ENCODE data around the gene PBX1.

PBX1 gene

DNA sequence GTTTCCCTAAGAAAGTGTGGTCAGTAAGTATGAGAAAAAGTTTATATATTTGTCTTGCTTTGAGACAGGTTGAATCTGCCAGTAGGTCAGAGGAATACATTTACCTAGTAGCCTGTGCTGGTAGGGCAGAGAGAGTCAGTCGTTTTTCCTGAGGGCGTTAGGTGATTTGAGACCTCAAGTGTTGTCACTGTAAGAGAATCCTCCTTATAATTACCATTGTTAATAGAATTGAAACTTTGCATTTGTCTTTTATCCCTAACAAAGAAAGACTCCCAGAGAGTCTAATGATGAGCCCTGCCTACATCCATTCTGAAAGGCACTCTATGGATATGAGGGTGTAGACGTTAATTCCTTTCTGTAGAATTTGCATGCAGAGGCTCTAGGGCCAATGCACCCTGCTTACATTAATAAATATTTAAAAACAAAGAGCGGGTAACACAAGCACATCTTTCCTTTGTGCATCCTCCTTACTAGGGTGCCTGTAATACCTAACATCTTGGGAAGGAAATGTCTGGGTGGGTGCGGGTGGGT lies 16.4 kb downstream of the PBX1 start:
- DNase-seq (ENCODE audit: extremely low read depth, low read depth): no peak
- TF ChIP-seq, protein P1, sequence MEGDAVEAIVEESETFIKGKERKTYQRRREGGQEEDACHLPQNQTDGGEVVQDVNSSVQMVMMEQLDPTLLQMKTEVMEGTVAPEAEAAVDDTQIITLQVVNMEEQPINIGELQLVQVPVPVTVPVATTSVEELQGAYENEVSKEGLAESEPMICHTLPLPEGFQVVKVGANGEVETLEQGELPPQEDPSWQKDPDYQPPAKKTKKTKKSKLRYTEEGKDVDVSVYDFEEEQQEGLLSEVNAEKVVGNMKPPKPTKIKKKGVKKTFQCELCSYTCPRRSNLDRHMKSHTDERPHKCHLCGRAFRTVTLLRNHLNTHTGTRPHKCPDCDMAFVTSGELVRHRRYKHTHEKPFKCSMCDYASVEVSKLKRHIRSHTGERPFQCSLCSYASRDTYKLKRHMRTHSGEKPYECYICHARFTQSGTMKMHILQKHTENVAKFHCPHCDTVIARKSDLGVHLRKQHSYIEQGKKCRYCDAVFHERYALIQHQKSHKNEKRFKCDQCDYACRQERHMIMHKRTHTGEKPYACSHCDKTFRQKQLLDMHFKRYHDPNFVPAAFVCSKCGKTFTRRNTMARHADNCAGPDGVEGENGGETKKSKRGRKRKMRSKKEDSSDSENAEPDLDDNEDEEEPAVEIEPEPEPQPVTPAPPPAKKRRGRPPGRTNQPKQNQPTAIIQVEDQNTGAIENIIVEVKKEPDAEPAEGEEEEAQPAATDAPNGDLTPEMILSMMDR (IDR thresholded peaks at IDR 0.05; ENCODE audit: low read depth, low read length, missing control alignments): no peak
- peak overlapping the region; percentile 37 for H3K4me3 ChIP-seq (replicated peaks; ENCODE audit: low read depth, low read length)

DNA sequence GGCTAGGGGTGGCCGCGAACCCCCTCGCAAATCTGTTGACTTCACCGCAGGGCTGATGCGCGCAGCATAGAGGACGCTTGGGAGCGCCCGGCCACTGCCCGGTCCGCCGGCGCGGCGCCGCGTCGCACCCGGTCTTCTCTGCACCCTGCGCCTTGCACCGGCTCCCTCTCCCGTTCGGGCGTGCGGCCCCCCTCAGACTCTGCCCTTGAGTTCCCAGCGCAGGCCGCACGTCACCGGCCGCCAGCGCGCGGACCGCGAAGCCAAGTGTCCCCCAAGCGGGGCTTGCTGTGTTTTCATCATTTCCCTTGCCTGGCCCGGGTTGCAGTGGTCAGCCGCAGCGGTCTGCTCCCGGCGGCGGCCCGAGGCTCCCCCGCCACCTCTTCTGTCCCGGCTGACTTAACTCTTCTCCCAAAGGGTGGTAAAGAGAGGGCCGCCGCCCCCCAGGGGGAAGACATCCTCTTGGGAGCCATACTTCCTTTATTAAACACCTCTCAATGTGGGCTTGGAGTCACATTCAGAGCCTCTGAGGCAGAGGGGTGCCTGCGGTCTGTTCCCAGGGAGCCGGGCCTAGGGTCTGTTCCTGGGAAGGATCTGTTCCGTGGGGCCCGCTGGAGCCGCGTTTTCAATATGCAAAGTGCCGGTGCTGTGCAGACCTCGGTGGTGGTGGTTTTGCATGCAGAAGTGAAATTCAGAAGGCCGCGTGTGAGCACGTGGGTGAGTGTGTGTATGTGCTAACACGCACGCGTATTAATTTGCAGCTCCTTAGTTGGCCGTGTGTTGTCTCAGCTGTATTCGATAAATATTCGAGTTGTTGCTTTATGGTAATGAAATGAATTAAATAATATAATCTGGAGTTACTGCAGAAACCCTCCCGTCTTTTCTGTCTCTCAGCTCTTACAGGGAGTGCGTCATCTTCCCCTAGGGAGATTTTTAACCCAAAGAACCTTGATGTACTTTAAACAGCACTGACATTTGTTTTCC lies 17.6 kb downstream of the PBX1 start:
- TF ChIP-seq, protein P1 (IDR thresholded peaks at IDR 0.05; ENCODE audit: low read depth, low read length, missing control alignments): no peak
- peak; percentile 41 for DNase-seq (ENCODE audit: extremely low read depth, low read depth)
- peak overlapping the region; percentile 37 for H3K4me3 ChIP-seq (replicated peaks; ENCODE audit: low read depth, low read length)

DNA sequence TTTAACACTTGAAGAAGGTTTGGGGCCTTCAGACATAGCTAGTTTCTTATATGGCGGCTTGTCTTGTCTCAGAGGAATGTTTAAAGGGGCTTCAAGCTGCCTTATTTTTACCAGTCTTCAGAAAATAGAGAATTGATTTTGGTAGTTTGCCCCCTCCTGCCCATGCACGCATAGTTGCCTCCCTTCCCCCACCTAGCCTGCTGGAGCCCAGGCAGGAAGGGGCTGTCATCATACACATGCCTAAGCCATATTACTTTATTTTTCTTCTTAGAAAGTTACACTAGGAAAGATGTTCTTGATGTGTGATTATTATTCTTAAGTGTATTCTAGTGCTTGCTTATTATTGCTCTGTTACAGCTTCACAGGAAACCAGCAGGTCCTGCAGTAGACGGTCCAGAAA lies 18.3 kb downstream of the PBX1 start:
- peak overlapping the region; percentile 37 for H3K4me3 ChIP-seq (replicated peaks; ENCODE audit: low read depth, low read length)

DNA sequence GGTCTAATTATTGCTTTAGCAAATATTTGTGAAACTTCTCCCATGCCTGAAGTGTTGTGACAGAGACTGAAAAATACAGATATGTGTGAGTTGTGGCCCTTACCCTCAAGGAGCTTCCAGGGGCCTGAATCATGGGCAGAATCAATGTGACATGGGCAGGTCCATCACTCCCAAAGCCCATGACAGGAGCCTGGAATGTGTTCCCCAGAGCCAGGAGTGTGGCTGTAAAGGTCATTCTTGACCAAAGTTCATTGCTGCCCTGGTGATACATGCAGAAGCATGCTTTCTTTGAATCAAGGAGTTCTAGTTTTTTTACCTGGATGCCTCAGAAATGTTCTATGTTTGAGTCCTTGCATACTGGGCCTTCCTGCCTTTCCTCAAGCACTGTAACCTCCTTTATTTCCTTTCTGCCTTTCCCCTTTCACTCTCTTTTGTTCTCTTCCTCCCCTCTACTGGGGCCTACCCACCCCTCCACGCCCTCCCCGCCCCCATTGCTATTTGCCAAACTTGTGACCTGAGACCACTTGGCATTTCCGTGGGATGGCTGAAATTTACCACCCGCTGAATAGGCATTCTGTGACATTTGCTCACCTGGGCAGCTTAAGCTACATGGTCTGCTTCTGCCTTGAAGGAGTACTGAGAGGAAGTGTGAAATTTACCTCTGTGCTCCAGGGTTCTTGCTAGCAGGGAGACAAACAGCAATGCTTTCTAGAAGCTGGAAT lies 19.7 kb downstream of the PBX1 start:
- no peak overlapping the region for H3K4me3 ChIP-seq (replicated peaks; ENCODE audit: low read depth, low read length)
- TF ChIP-seq, protein P1 (IDR thresholded peaks at IDR 0.05; ENCODE audit: low read depth, low read length, missing control alignments): no peak
- DNase-seq (ENCODE audit: extremely low read depth, low read depth): no peak

More for the DNA sequence above, 18.3 kb downstream of the PBX1 start:
- no peak for DNase-seq (ENCODE audit: extremely low read depth, low read depth)
- TF ChIP-seq, protein P1 (IDR thresholded peaks at IDR 0.05; ENCODE audit: low read depth, low read length, missing control alignments): no peak

DNA sequence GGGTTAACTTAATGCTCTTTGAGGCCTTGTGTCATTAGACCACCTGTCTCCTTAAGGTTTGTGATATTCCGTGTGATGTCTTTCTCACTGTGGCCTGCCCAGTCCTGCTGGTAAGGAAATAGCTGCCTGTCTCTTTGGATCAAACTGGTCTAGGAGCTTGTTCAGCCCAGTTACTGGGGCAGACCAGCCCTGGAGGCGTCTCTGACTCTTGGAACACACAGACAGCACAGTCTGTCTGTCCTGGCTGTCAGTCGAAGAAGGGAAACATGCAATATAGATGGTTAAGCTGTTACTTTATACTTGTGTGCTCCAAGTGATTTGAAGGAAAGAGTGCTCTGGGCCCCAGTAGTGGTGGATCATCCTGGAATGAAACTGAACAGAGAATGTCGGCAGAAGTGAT lies 20.4 kb downstream of the PBX1 start:
- H3K4me3 ChIP-seq (replicated peaks; ENCODE audit: low read depth, low read length): no peak overlapping the region
- no peak for DNase-seq (ENCODE audit: extremely low read depth, low read depth)
- TF ChIP-seq, protein P1 (IDR thresholded peaks at IDR 0.05; ENCODE audit: low read depth, low read length, missing control alignments): no peak

DNA sequence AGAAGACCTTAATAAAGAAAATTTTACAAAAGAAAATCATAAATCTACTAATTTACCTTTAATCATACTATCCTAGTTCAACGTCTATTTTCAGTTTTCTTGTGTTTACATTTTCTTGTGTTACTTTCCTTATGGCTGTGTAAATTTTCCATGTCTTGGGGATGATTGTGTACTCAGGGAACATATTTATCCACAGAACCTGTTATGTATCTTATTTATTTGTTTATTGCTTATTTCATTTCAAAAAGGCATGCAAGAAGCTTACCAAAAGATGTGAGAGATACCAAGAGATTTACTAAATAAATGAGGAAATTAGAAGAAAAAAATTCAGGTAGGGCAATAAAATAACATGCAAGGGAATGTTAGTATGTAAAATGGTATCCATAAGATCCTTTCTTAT lies 22.8 kb downstream of the PBX1 start:
- TF ChIP-seq, protein P1 (IDR thresholded peaks at IDR 0.05; ENCODE audit: low read depth, low read length, missing control alignments): no peak
- no peak for DNase-seq (ENCODE audit: extremely low read depth, low read depth)
- no peak overlapping the region for H3K4me3 ChIP-seq (replicated peaks; ENCODE audit: low read depth, low read length)

All from HFF-Myc (cell line).